ENCODE results near the gene SEMA3D. TPM values are rescaled to one million over a fixed set of nuclear protein-coding genes. Genes with fewer than 3 reads are reported as not detected.

SEMA3D gene
- total and polyA plus RNA-seq, 2 donors (not counting 1 experiment from before 2014, with no cell fraction given) = 0.46 to 0.59 TPM

- Mint-ChIP-seq H3K27ac (no peak overlapping the region), H3K4me3 (no peak overlapping the region), H3K27me3 (no peaks in the 10 kb centered on the region), H3K9me3 (ENCODE audit: insufficient read depth) (no peaks in the 10 kb centered on the region), H3K4me1 (no peaks in the 10 kb centered on the region)
- ATAC-seq (ENCODE audit: low read depth) = no peak
- H3K4me3 ChIP-seq (ENCODE audit: control extremely low read depth in 1 of 5, extremely low read depth in 1 of 5, insufficient read depth in 1 of 5, low read depth in 2 of 5, low read length in 4 of 5) = no peak overlapping the region
- H3K9me3 ChIP-seq (ENCODE audit: control extremely low read depth in 1 of 3, control insufficient read depth in 2 of 3, insufficient read depth in 1 of 3, low read length in 2 of 3) = no peaks in the 10 kb centered on the region
- no peak overlapping the region for H3K9ac ChIP-seq (ENCODE audit: low read length)
- H4K20me1 ChIP-seq (ENCODE audit: control insufficient read depth, insufficient read depth, low read length, poor library complexity, severe bottlenecking) = no peaks in the 10 kb centered on the region
- intact Hi-C loops (cut with micrococcal nuclease) = loop anchor here (1.0 to 5.0 kb wide), 2 partner anchors 523 to 1441 kb away; no protein-coding TSS in a partner anchor
- TF ChIP-seq EZH2 (IDR thresholded peaks at IDR 0.05; ENCODE audit: borderline replicate concordance, insufficient read depth, low read depth, low read length, poor library complexity, severe bottlenecking) (no peak), CTCF (IDR thresholded peaks at IDR 0.05) (no peak)
- H3K4me2 ChIP-seq (replicated peaks; ENCODE audit: low read depth, low read length, poor library complexity, severe bottlenecking) = no peak overlapping the region
- CTCF ChIA-PET = interaction anchor here (0.9 to 4.7 kb wide), 6 partner anchors 10 to 524 kb away, joined by 3 to 33 read pairs (median 4); no protein-coding TSS in a partner anchor
- no peak overlapping the region for H2AFZ ChIP-seq (ENCODE audit: insufficient read depth, low read depth, low read length, poor library complexity, severe bottlenecking)
- H3K79me2 ChIP-seq (ENCODE audit: control insufficient read depth, insufficient read depth, low read length) = no peaks in the 10 kb centered on the region
- H3K27me3 ChIP-seq (replicated peaks in 1 of 4; ENCODE audit: control extremely low read depth in 1 of 4, control insufficient read depth in 3 of 4, insufficient read depth in 4 of 4, low read length in 3 of 4) = no peaks in the 10 kb centered on the region
- H3K36me3 ChIP-seq (replicated peaks in 1 of 2; ENCODE audit: control extremely low read depth in 1 of 2, control insufficient read depth in 1 of 2, extremely low read depth in 1 of 2, insufficient read depth in 2 of 2, low read length in 1 of 2) = no peaks in the 10 kb centered on the region
- no peaks in the 10 kb centered on the region for H3K4me1 ChIP-seq (ENCODE audit: control insufficient read depth in 2 of 2, insufficient read depth in 2 of 2, low read length in 2 of 2)
- H3K27ac ChIP-seq (ENCODE audit: low read length in 2 of 2) = no peak overlapping the region
- no CpG with 5 or more reads among the region's 3 CpGs for WGBS (ENCODE audit: insufficient coverage)
- POLR2A ChIA-PET = no interaction called here
- DNase-seq = no peak
These were observed 155.4 kb downstream of the SEMA3D start for GRCh38 chr7:85031475-85031874.

GRCh38 chr7:85030893-85031292 lies 156.0 kb downstream of the SEMA3D start:
- Histone ChIP-seq H3K9ac (ENCODE audit: low read length) (no peak overlapping the region), H3K36me3 (replicated peaks in 1 of 2; ENCODE audit: control extremely low read depth in 1 of 2, control insufficient read depth in 1 of 2, extremely low read depth in 1 of 2, insufficient read depth in 2 of 2, low read length in 1 of 2) (no peaks in the 10 kb centered on the region), H3K27ac (ENCODE audit: low read length in 2 of 2) (no peak overlapping the region), H3K4me2 (replicated peaks; ENCODE audit: low read depth, low read length, poor library complexity, severe bottlenecking) (no peak overlapping the region), H3K4me3 (ENCODE audit: control extremely low read depth in 1 of 5, extremely low read depth in 1 of 5, insufficient read depth in 1 of 5, low read depth in 2 of 5, low read length in 4 of 5) (no peak overlapping the region), H3K27me3 (replicated peaks in 1 of 4; ENCODE audit: control extremely low read depth in 1 of 4, control insufficient read depth in 3 of 4, insufficient read depth in 4 of 4, low read length in 3 of 4) (no peaks in the 10 kb centered on the region), H2AFZ (ENCODE audit: insufficient read depth, low read depth, low read length, poor library complexity, severe bottlenecking) (no peak overlapping the region), H3K9me3 (ENCODE audit: control extremely low read depth in 1 of 3, control insufficient read depth in 2 of 3, insufficient read depth in 1 of 3, low read length in 2 of 3) (no peaks in the 10 kb centered on the region), H3K79me2 (ENCODE audit: control insufficient read depth, insufficient read depth, low read length) (no peaks in the 10 kb centered on the region), H4K20me1 (ENCODE audit: control insufficient read depth, insufficient read depth, low read length, poor library complexity, severe bottlenecking) (no peaks in the 10 kb centered on the region), H3K4me1 (ENCODE audit: control insufficient read depth in 2 of 2, insufficient read depth in 2 of 2, low read length in 2 of 2) (no peaks in the 10 kb centered on the region)
- Mint-ChIP-seq H3K27me3 (no peaks in the 10 kb centered on the region), H3K27ac (no peak overlapping the region), H3K4me3 (no peak overlapping the region), H3K9me3 (ENCODE audit: insufficient read depth) (no peaks in the 10 kb centered on the region), H3K4me1 (no peaks in the 10 kb centered on the region)
- ChIA-PET POLR2A (no interaction called here), CTCF (interaction anchor here (0.6 to 4.7 kb wide), 7 partner anchors 11 to 1875 kb away, joined by 3 to 33 read pairs (median 3); no protein-coding TSS in a partner anchor)
- intact Hi-C loops (cut with micrococcal nuclease) = loop anchor here (1.0 to 5.0 kb wide), 2 partner anchors 523 to 1441 kb away; no protein-coding TSS in a partner anchor
- no peak for TF ChIP-seq EZH2 (IDR thresholded peaks at IDR 0.05; ENCODE audit: borderline replicate concordance, insufficient read depth, low read depth, low read length, poor library complexity, severe bottlenecking)
- peak; percentile 72 for TF ChIP-seq CTCF (IDR thresholded peaks at IDR 0.05)
- DNase-seq (peak; percentile 29), ATAC-seq (ENCODE audit: low read depth) (no peak)

All from B cell (primary cell).